ENCODE measurements around the gene POU2F1.

The POU2F1 gene

DNA sequence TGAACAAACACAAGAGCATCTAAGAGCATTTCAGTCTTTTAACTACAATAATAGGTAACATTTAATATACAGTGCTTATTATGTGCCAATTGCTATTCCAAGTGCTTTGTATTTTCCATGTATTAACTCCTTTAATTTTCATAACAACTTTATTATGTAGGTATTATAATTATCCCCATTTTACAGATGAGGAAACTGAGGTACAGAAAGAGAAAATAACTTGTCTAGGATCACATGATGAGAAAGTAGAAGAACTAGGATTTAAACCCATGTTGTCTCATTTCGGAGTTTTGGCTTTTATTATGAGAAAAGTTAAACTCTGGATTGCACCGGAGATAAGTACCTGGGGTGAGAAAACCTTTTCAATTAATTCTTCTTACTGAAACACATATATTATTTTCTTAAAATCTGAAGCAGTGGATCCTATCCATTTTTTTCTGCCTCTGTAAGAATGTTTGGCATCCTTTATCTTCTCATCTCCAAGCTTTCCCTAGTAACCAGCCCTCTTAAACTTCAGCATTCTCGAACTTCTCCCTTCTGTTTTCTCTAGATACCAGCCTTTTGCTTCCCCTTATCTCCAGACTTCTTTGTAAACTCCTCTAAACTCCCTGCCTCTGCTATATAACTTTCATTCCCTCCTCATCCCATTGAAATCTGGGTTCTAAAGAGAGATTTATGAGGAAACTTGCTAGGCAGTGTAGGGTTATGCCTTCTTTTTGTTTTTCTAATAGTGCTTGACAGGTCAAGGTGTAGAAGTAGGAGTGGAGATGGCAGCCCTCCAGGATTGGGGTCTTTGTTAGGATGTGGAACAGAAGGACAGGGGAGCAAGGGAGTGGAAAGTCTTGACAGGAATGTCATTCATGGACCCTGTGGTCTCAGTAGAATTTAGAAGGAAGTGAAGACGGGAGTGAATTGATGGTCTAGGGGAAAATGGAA, 28.3 kb downstream of the POU2F1 start:
- Mint-ChIP-seq H3K4me1 (peaks cover 5% of the 10 kb centered on the region), H3K9me3 (peaks cover under 1% of the 10 kb centered on the region), H3K36me3 (ENCODE audit: low read depth) (peaks cover 6% of the 10 kb centered on the region), H3K4me3 (no peak overlapping the region), H3K27ac (no peak overlapping the region), H3K27me3 (ENCODE audit: low read depth) (no peaks in the 10 kb centered on the region)
- TF ChIP-seq, protein P1, sequence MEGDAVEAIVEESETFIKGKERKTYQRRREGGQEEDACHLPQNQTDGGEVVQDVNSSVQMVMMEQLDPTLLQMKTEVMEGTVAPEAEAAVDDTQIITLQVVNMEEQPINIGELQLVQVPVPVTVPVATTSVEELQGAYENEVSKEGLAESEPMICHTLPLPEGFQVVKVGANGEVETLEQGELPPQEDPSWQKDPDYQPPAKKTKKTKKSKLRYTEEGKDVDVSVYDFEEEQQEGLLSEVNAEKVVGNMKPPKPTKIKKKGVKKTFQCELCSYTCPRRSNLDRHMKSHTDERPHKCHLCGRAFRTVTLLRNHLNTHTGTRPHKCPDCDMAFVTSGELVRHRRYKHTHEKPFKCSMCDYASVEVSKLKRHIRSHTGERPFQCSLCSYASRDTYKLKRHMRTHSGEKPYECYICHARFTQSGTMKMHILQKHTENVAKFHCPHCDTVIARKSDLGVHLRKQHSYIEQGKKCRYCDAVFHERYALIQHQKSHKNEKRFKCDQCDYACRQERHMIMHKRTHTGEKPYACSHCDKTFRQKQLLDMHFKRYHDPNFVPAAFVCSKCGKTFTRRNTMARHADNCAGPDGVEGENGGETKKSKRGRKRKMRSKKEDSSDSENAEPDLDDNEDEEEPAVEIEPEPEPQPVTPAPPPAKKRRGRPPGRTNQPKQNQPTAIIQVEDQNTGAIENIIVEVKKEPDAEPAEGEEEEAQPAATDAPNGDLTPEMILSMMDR (IDR thresholded peaks at IDR 0.05; ENCODE audit: unreplicated experiment in 3 of 3), result no peak

DNA sequence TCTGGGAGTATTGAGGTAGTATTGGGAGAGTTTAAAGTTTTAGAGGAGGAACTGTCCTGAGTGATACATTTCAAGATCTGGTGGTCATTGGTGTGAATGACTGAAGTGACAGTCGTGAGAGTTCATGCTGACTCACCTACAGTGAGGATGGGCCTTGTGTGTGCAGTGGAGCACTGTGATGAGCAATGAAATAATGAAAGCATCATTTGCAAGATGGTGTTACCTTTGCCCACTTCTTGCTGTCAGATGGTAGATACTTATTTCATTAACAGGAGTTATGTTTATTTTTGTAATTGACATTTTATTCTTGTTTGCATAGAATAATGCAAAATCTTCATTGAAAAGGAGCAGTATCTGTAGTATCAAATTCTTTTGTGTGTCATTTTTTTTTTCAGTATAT, 29.0 kb downstream of the POU2F1 start:
- H3K4me1 Mint-ChIP-seq, result peaks cover 5% of the 10 kb centered on the region
- peaks cover 2% of the 10 kb centered on the region for H3K36me3 Mint-ChIP-seq (ENCODE audit: low read depth)
- TF ChIP-seq, protein P1 (IDR thresholded peaks at IDR 0.05; ENCODE audit: unreplicated experiment in 3 of 3), result no peak
- H3K27me3 Mint-ChIP-seq (ENCODE audit: low read depth), result no peaks in the 10 kb centered on the region
- H3K9me3 Mint-ChIP-seq, result no peaks in the 10 kb centered on the region
- H3K4me3 Mint-ChIP-seq, result no peak overlapping the region
- H3K27ac Mint-ChIP-seq, result no peak overlapping the region

DNA sequence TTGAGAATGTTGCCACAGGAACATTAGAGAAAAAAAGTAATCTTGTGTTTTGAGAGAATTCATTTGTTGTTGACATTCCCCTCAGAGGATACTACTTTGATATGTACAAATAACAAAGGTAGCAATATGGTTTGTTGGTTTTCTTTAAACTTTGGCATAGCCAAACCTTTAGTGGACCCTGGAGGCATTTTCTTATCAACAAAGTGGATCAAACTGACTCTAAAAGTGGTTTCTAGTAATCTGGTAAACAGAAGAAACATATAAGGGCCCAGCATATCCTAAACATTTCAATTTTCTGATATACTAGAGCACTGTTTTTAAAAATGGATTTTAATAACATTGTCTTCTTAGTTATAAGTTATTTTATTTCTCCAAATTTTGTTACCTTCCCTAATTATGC, 29.8 kb downstream of the POU2F1 start:
- H3K27ac Mint-ChIP-seq, result no peak overlapping the region
- H3K27me3 Mint-ChIP-seq (ENCODE audit: low read depth), result no peaks in the 10 kb centered on the region
- no peaks in the 10 kb centered on the region for H3K9me3 Mint-ChIP-seq
- H3K4me1 Mint-ChIP-seq, result peaks cover 5% of the 10 kb centered on the region
- H3K4me3 Mint-ChIP-seq, result no peak overlapping the region
- peaks cover 3% of the 10 kb centered on the region for H3K36me3 Mint-ChIP-seq (ENCODE audit: low read depth)
- TF ChIP-seq, protein P1 (IDR thresholded peaks at IDR 0.05; ENCODE audit: unreplicated experiment in 3 of 3), result no peak

DNA sequence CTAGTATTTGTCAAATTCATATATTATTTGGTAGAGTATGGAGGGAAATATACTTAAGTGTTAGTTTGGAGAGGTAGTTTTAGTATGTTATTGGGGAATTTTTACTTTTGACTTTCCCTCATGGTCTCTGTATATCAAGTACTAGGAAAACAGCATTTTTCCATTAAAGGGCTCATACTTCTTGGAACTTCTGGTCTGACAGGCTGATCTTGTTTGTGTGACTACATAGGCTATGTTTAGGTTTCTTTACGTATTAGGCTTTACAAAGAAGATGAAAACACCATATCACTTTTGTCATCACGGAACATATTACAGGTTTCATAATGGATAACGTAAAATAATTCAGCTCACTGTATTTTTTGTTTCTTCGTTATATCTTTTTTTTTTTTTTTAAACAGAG, 30.8 kb downstream of the POU2F1 start:
- H3K27me3 Mint-ChIP-seq (ENCODE audit: low read depth), result no peaks in the 10 kb centered on the region
- H3K27ac Mint-ChIP-seq, result no peak overlapping the region
- peaks cover 5% of the 10 kb centered on the region for H3K4me1 Mint-ChIP-seq
- peaks cover 5% of the 10 kb centered on the region for H3K36me3 Mint-ChIP-seq (ENCODE audit: low read depth)
- TF ChIP-seq, protein P1 (IDR thresholded peaks at IDR 0.05; ENCODE audit: unreplicated experiment in 3 of 3), result no peak
- no peaks in the 10 kb centered on the region for H3K9me3 Mint-ChIP-seq
- H3K4me3 Mint-ChIP-seq, result no peak overlapping the region

DNA sequence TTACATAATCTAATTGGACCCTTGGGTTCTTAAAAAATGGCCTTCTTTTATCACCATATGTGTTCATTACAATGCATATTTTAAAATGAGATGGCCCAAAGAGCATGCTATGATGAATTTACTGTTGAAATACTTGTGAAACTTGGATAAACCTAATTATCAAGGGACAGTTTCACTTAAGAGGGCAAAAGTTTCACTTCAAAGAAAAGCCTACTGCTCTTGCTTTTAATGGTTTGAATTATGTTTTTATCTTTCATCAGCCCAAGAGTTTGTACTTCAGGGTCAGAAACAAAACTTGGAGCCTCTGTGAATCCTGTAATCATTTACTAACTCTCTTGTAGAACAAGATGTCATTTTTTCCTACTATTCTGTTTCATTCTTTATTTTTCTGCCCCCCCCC, 32.3 kb downstream of the POU2F1 start:
- Mint-ChIP-seq H3K4me3 (no peak overlapping the region), H3K9me3 (no peaks in the 10 kb centered on the region), H3K4me1 (no peaks in the 10 kb centered on the region), H3K36me3 (ENCODE audit: low read depth) (peaks cover 5% of the 10 kb centered on the region), H3K27ac (no peak overlapping the region), H3K27me3 (ENCODE audit: low read depth) (no peaks in the 10 kb centered on the region)
- TF ChIP-seq, protein P1 (IDR thresholded peaks at IDR 0.05; ENCODE audit: unreplicated experiment in 3 of 3), result no peak

DNA sequence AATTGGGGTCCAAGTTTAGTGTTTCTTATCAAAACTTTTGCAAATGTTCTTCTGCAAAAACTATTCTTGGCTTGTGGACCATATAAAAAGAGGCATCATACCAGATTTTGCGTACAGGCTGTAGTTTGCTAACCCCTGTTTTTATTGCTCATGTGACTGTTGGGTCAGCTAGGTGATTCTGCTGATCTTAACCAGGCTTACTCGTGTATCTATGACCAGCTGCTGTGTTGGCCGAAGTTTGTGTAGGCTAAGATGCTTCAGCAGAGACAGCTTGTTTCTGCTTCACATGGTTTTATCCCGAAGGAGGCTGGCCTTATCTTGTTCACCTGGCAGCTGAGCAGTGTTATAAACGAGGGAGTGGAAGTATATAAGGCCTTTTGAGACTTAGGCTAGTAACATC, 38.2 kb downstream of the POU2F1 start:
- Mint-ChIP-seq H3K9me3 (no peaks in the 10 kb centered on the region), H3K27ac (no peak overlapping the region), H3K4me3 (no peak overlapping the region), H3K36me3 (ENCODE audit: low read depth) (peaks cover 5% of the 10 kb centered on the region), H3K27me3 (ENCODE audit: low read depth) (no peaks in the 10 kb centered on the region), H3K4me1 (peaks cover 10% of the 10 kb centered on the region)
- TF ChIP-seq, protein P1 (IDR thresholded peaks at IDR 0.05; ENCODE audit: unreplicated experiment in 3 of 3), result no peak
